Panc1 (cell line): ENCODE data around the gene ATP6V1C2.

Experiments
- POLR2AphosphoS5 ChIP-seq: IDR thresholded peaks from 2 replicates; pipeline ENCODE4 v1.6.1; 2012; ENCODE audit warnings: mild to moderate bottlenecking, low read depth, low read length, moderate library complexity
- TF ChIP-seq, protein P1 (sequence below): fragments of 450-650 bp; IDR thresholded peaks from 2 replicates; pipeline ENCODE4 v1.5.1; 2017; ENCODE audit warnings: mild to moderate bottlenecking

DNA sequence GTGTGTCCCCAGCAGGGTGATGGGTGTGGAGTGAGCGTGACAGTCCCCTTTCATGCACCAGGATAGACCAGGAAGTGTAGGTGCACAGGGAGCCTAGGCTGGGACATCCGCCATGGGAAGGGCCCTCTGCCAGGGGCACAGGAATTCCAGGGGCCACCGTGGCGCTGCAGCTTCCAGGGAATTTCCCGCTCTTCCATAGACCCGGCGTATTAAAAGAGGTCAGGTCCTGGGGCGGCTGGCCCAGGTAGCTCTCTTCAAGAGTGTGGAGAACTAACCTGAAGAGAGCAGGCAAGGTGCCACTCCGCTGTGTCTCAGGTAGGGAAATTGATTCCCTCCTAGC is 42.0 kb downstream of the ATP6V1C2 start:
- TF ChIP-seq POLR2AphosphoS5: no peak
- TF ChIP-seq, protein P1, sequence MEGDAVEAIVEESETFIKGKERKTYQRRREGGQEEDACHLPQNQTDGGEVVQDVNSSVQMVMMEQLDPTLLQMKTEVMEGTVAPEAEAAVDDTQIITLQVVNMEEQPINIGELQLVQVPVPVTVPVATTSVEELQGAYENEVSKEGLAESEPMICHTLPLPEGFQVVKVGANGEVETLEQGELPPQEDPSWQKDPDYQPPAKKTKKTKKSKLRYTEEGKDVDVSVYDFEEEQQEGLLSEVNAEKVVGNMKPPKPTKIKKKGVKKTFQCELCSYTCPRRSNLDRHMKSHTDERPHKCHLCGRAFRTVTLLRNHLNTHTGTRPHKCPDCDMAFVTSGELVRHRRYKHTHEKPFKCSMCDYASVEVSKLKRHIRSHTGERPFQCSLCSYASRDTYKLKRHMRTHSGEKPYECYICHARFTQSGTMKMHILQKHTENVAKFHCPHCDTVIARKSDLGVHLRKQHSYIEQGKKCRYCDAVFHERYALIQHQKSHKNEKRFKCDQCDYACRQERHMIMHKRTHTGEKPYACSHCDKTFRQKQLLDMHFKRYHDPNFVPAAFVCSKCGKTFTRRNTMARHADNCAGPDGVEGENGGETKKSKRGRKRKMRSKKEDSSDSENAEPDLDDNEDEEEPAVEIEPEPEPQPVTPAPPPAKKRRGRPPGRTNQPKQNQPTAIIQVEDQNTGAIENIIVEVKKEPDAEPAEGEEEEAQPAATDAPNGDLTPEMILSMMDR: no peak
